Lower lobe of right lung (tissue), 2 donors: ENCODE data around the gene IRF2BPL. TPM values are rescaled to one million over a fixed set of nuclear protein-coding genes. Genes with fewer than 3 reads are reported as not detected.

Experiments used
- ATAC-seq, 2 donors: fragments of 200-7000 bp; cut with Tn5 transposase; one replicate each; pipeline ENCODE4 v1.9.1; 2020 to 2022; ENCODE audit warnings: mild to moderate bottlenecking in 2 of 2, moderate library complexity in 2 of 2
- DNase-seq: peaks from one replicate; pipeline ENCODE4 v3.0.0-alpha.2; 2020
- H3K27ac ChIP-seq: fragments of 200-600 bp; one replicate; pipeline ENCODE4 v1.8.0; 2022
- H3K27me3 ChIP-seq: fragments of 200-600 bp; one replicate; pipeline ENCODE4 v1.8.0; 2022; ENCODE audit warnings: low read depth
- H3K36me3 ChIP-seq: fragments of 200-600 bp; one replicate; pipeline ENCODE4 v1.8.0; 2022; ENCODE audit warnings: mild to moderate bottlenecking
- H3K4me1 ChIP-seq: fragments of 200-600 bp; one replicate; pipeline ENCODE4 v1.8.0; 2022
- H3K4me3 ChIP-seq: fragments of 200-600 bp; one replicate; pipeline ENCODE4 v1.8.0; 2022; ENCODE audit warnings: mild to moderate bottlenecking
- H3K9me3 ChIP-seq: fragments of 200-600 bp; one replicate; pipeline ENCODE4 v1.8.0; 2022
- intact Hi-C: fragments of 100-400 bp; cut with DNase I; formaldehyde crosslinking; loops from one replicate; pipeline ENCODE4 v1.11.0; 2022
- long read RNA-seq: library from polyadenylated mRNA; unstranded; transcript quantifications from one replicate; pipeline ENCODE4 v2.0.0, GENCODE V29; 2021
- total RNA-seq: library from RNA; stranded (reverse); fragmentation: NEBNext Ultra II Directional; extraction: Animal tissue kit (Norgen Biotek cat#: 25700); gene quantifications from one replicate; pipeline ENCODE4 v1.2.1, GENCODE V29; 2021
- TF ChIP-seq, protein P1 (sequence below): fragments of 200-600 bp; IDR thresholded peaks from one replicate; pipeline ENCODE4 v1.8.0; 2022; ENCODE audit warnings: antibody characterized with exemption, mild to moderate bottlenecking
- donor health status: DM: no; HTN: yes; CAD: no; lungs with severe emphysema.

Gene IRF2BPL
- total RNA-seq, result 44.3 TPM
- long read RNA-seq, full-length matches to known transcripts, result 61 of 61 reads
- long read RNA-seq, partial matches to known transcripts, result 0 of 61 reads
- long read RNA-seq, other reads (novel, unspliced or antisense), result 0 of 61 reads

DNA sequence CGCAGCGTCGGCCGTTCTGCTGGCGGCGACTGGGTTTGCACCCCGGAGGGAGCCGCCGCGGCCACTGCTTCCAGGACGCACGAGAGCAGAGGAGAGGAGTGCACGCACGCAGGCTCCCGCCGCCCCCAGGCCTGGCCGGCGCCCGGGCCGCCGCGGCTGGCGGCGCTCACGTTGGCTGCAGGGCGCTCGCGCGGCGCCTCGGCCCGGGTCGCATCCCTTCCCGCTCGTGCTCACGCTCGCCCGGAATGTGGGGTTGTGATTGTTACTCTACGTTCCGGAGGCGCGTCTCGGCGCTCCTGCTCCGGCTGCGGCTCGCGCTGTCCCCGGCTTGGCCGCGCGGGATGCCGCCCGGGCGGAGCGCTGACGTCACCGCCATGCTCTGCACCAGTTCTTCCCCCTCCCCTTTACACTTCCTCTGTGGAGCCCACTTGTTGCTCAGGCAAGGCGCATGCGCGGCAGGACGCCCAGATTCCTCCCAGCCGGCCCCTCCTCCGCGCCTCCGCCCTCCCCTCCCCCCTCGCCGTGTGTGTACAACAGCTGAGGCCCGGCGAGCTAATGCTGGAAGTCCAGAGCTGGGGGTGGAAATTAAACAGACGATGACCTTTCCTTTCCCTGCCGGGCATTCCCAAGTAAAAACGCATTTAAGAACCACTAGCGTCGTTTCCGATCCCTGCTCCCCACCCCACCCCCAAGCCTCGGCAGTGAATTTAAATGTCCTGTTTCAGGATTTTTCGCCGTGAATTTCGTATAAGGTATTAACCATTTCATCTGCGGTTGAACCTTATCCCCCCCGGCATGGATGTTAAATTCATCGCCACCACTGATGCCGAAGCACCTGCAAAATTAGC is at the start of gene IRF2BPL:
Gene IRF2BPL (minus strand): TSS at position 325 of the 848 bp plus-strand sequence. CDS start 916 bp downstream, outside the sequence.
- H3K27me3 ChIP-seq, result no peaks in the 10 kb centered on the region
- intact Hi-C loops, result no loop called here
- ATAC-seq, result peak; percentile 76 to 84

DNA sequence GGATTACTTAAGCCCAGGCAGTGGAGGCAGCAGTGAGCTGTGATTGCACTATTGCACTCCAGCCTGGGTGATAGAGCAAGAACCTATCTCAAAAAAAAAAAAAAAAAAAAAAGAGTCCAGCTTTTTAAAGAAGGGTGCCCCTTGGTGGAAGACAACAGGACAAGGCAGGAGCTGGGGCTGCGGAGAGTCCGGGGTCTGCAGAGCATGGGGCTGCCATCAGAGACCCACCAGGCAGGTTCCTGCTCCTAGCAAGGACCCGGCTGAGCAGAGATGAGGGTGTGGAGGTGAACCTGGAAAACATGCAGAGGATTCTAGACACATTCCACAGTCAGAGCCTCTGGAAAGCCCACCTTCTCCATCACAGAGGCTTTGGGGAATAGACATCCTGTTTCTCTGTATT is 48.5 kb upstream of the IRF2BPL start:
- Histone ChIP-seq H3K27ac (peak overlapping the region; percentile 77), H3K4me1 (peaks cover 31% of the 10 kb centered on the region), H3K4me3 (no peak overlapping the region), H3K9me3 (no peaks in the 10 kb centered on the region), H3K27me3 (no peaks in the 10 kb centered on the region), H3K36me3 (no peaks in the 10 kb centered on the region)
- TF ChIP-seq, protein P1, sequence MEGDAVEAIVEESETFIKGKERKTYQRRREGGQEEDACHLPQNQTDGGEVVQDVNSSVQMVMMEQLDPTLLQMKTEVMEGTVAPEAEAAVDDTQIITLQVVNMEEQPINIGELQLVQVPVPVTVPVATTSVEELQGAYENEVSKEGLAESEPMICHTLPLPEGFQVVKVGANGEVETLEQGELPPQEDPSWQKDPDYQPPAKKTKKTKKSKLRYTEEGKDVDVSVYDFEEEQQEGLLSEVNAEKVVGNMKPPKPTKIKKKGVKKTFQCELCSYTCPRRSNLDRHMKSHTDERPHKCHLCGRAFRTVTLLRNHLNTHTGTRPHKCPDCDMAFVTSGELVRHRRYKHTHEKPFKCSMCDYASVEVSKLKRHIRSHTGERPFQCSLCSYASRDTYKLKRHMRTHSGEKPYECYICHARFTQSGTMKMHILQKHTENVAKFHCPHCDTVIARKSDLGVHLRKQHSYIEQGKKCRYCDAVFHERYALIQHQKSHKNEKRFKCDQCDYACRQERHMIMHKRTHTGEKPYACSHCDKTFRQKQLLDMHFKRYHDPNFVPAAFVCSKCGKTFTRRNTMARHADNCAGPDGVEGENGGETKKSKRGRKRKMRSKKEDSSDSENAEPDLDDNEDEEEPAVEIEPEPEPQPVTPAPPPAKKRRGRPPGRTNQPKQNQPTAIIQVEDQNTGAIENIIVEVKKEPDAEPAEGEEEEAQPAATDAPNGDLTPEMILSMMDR, result no peak
- intact Hi-C loops, result no loop called here
- DNase-seq (no peak), ATAC-seq (no peak)

More for the DNA sequence above, at the start of gene IRF2BPL:
- Histone ChIP-seq H3K9me3 (no peaks in the 10 kb centered on the region), H3K27ac (peak within 1 kb of the TSS; percentile 100), H3K4me1 (peaks cover 72% of the 10 kb centered on the region), H3K4me3 (peak within 1 kb of the TSS; percentile 81), H3K36me3 (peaks cover 16% of the 10 kb centered on the region)
- peak; percentile 99 for DNase-seq
- TF ChIP-seq, protein P1, result no peak

DNA sequence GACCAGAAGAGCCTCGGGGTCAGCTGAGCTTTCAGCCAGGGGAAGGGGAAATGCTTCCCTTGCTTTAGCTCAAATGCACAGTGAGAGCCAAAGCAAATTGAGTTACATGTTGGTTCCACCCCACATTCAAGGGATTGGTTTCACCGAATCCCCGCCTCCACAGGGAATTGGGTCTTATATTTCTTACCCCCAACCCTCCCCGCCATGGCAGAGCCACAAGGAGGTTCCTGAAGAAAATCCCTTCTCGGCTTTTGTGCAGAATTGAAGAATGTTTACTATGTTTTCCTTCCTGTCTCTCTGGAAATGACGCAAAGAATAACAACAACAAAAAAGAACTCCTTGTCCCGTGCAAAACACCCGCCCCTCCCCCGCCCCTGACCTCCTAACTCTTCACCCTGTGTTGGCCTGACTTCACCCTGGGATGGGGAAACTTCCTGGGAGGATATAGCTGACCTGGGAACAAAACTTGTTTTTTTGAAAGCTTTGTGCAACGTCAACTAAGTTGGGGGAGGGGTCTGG is 47.7 kb upstream of the IRF2BPL start:
- TF ChIP-seq, protein P1, result no peak
- ATAC-seq, result peak; percentile 89
- Histone ChIP-seq H3K27me3 (no peaks in the 10 kb centered on the region), H3K9me3 (no peaks in the 10 kb centered on the region), H3K4me3 (peak overlapping the region; percentile 42), H3K27ac (peak overlapping the region; percentile 92), H3K4me1 (peaks cover 31% of the 10 kb centered on the region), H3K36me3 (no peaks in the 10 kb centered on the region)
- intact Hi-C loops, result no loop called here
- peak; percentile 74 for DNase-seq

DNA sequence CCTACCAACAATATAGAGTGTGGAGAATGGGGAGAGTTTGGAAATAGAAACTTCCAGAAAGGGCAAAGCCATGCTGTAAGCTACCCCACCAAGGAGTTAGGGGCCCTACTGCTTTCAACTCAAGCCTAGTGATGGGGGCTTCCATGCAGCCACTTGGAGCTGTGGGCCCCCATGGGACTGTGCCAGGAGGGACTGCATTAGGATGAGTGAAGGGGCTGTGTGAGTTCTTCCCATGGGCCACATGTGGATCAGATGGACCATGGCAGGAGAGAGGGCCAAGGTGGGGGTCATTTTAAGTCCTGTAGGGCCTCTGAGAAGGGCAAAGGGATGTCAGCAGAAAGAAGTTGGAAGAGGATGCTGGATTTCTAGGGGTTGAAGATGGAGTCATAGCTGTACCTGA is 46.5 kb upstream of the IRF2BPL start:
- intact Hi-C loops, result no loop called here
- peaks cover 37% of the 10 kb centered on the region for H3K4me1 ChIP-seq
- peak overlapping the region; percentile 42 for H3K4me3 ChIP-seq
- TF ChIP-seq, protein P1, result no peak
- H3K27me3 ChIP-seq, result no peaks in the 10 kb centered on the region
- peak overlapping the region; percentile 92 for H3K27ac ChIP-seq
- DNase-seq (no peak), ATAC-seq (no peak)
- H3K9me3 ChIP-seq, result no peaks in the 10 kb centered on the region
- H3K36me3 ChIP-seq, result no peaks in the 10 kb centered on the region

DNA sequence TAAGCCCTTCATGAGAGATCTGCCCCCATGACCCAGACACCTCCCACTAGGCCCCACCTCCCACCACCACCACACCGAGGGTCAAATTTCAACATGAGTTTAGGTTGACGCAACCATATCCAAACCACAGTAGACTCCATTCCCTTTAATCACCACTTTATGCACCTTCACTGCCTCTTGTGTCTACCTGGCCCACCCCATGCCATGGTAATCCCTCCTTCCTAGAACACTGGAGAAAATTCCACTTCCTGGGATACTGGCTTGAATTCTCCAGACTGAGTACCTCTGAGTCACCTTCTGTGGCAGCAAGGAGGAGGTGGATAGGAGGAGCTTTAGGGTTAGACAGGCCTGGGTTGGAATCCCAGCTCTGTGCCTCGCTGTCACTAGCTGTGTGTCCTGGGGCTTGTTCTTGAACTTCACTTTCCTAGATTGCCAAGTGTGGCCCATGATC is 43.5 kb upstream of the IRF2BPL start:
- no peaks in the 10 kb centered on the region for H3K27me3 ChIP-seq
- H3K4me1 ChIP-seq, result peaks cover 46% of the 10 kb centered on the region
- intact Hi-C loops, result no loop called here
- H3K36me3 ChIP-seq, result no peaks in the 10 kb centered on the region
- H3K4me3 ChIP-seq, result no peak overlapping the region
- no peaks in the 10 kb centered on the region for H3K9me3 ChIP-seq
- DNase-seq (no peak), ATAC-seq (no peak)
- TF ChIP-seq, protein P1, result no peak
- H3K27ac ChIP-seq, result no peak overlapping the region
